HepG2 (cell line): ENCODE data around the gene THRA. TPM values are rescaled to one million over a fixed set of nuclear protein-coding genes. Genes with fewer than 3 reads are reported as not detected.

Experiments used
- MAF1 ChIP-seq: sonication (generic); formaldehyde crosslinking; IDR thresholded peaks from 2 replicates; pipeline ENCODE4 v1.5.0; 2020; ENCODE audit warnings: missing genetic modification reagents, borderline replicate concordance
- NR2C2 ChIP-seq: sonication (generic); formaldehyde crosslinking; IDR thresholded peaks from 2 replicates; pipeline ENCODE4 v1.4.0; 2020; ENCODE audit warnings: missing genetic modification reagents, mild to moderate bottlenecking, moderate library complexity, borderline replicate concordance
- ZMYM3 ChIP-seq: sonication (generic); formaldehyde crosslinking; IDR thresholded peaks from 2 replicates; pipeline ENCODE4 v1.5.1; 2020; ENCODE audit warnings: mild to moderate bottlenecking, missing genetic modification reagents
- polyA plus RNA-seq, 8 experiments: library from polyadenylated mRNA; depleted of rRNA in 3 of 8; stranded (reverse) in 7 of 8; unstranded in 1 of 8; fragments of >200 nt; fragmentation: Illumina TruSeq in 4 of 8; extraction: Trizol in 4 of 8; gene quantifications; 2 replicates each; pipeline versions ENCODE4 v1.2.1 to v1.2.3, GENCODE V29; 2011 to 2016; ENCODE audit warnings: low read depth in 4 of 8, missing spikeins in 1 of 8, mixed read lengths in 1 of 8; ENCODE audit not compliant: insufficient read depth in 1 of 8
- total RNA-seq, 5 experiments: library from RNA; depleted of rRNA; stranded (reverse); fragments of >200 nt; fragmentation: Illumina TruSeq; extraction: Trizol; gene quantifications; 2 replicates each; pipeline ENCODE4 v1.2.3, GENCODE V29; 2016; ENCODE audit warnings: low read depth in 1 of 5
- TF ChIP-seq, protein P1 (sequence below): sonication (generic); formaldehyde crosslinking; IDR thresholded peaks from 2 replicates; pipeline ENCODE4 v1.5.0; 2020; ENCODE audit warnings: mild to moderate bottlenecking, missing genetic modification reagents
- TF ChIP-seq, protein P2 (sequence below): sonication (generic); formaldehyde crosslinking; IDR thresholded peaks from 2 replicates; pipeline ENCODE4 v1.5.0; 2020; ENCODE audit warnings: missing genetic modification reagents, mild to moderate bottlenecking, borderline replicate concordance
- TF ChIP-seq, protein P3 (sequence below): sonication (generic); formaldehyde crosslinking; conservative IDR thresholded peaks from 2 replicates; pipeline ENCODE4 v1.8.0; 2022; ENCODE audit warnings: mild to moderate bottlenecking, moderate library complexity, missing genetic modification reagents
- TF ChIP-seq, protein P4 (sequence below): sonication (generic); formaldehyde crosslinking; IDR thresholded peaks from 2 replicates; pipeline ENCODE4 v1.8.1; 2022; ENCODE audit warnings: mild to moderate bottlenecking, missing genetic modification reagents
- TF ChIP-seq, protein P5 (sequence below): sonication (generic); formaldehyde crosslinking; IDR thresholded peaks from 2 replicates; pipeline ENCODE4 v1.4.0; 2020; ENCODE audit warnings: missing genetic modification reagents
- TF ChIP-seq, protein P6 (sequence below): sonication (generic); formaldehyde crosslinking; conservative IDR thresholded peaks from 2 replicates; pipeline ENCODE4 v1.5.0; 2020; ENCODE audit warnings: missing genetic modification reagents

The THRA gene
- total and polyA plus RNA-seq, 2 of the 13 experiments (the other 11 are each of a cell fraction or from before 2014, with no cell fraction given), result 8.0 to 9.9 TPM

DNA sequence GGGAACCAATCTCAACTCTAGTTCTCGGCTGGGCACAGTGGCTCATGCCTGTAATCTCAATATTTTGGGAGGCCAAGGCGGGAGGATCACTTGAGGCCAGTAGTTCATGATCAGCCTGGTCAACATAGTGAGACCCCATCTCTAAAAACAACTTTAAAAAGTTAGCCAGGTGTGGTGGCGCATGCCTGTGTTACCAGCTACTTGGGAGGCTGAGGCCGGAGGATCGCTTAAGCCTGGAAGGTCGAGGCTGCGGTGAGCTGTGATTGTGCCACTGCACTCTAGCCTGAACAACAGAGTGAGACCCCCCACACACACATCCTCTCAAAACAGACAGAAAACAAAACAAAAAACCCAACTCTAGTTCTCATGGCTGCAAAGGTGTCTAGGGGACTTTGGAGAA lies 4.9 kb downstream of the THRA start (continued):
- TF ChIP-seq, protein P1, sequence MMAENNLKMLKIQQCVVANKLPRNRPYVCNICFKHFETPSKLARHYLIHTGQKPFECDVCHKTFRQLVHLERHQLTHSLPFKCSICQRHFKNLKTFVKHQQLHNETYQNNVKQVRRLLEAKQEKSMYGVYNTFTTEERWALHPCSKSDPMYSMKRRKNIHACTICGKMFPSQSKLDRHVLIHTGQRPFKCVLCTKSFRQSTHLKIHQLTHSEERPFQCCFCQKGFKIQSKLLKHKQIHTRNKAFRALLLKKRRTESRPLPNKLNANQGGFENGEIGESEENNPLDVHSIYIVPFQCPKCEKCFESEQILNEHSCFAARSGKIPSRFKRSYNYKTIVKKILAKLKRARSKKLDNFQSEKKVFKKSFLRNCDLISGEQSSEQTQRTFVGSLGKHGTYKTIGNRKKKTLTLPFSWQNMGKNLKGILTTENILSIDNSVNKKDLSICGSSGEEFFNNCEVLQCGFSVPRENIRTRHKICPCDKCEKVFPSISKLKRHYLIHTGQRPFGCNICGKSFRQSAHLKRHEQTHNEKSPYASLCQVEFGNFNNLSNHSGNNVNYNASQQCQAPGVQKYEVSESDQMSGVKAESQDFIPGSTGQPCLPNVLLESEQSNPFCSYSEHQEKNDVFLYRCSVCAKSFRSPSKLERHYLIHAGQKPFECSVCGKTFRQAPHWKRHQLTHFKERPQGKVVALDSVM, result peak; percentile 85
- TF ChIP-seq, protein P2, sequence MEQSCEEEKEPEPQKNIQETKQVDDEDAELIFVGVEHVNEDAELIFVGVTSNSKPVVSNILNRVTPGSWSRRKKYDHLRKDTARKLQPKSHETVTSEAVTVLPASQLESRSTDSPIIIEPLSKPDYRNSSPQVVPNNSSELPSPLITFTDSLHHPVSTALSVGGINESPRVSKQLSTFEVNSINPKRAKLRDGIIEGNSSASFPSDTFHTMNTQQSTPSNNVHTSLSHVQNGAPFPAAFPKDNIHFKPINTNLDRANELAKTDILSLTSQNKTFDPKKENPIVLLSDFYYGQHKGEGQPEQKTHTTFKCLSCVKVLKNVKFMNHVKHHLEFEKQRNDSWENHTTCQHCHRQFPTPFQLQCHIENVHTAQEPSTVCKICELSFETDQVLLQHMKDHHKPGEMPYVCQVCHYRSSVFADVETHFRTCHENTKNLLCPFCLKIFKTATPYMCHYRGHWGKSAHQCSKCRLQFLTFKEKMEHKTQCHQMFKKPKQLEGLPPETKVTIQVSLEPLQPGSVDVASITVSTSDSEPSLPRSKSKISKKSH (CRISPR knock-in tag), result no peak
- TF ChIP-seq ZMYM3 (0 out of 2 replicates have a peak, but pooled peaks have one; percentile 23), MAF1 (CRISPR knock-in tag) (no peak), NR2C2 (CRISPR knock-in tag) (no peak)
- TF ChIP-seq, protein P3, sequence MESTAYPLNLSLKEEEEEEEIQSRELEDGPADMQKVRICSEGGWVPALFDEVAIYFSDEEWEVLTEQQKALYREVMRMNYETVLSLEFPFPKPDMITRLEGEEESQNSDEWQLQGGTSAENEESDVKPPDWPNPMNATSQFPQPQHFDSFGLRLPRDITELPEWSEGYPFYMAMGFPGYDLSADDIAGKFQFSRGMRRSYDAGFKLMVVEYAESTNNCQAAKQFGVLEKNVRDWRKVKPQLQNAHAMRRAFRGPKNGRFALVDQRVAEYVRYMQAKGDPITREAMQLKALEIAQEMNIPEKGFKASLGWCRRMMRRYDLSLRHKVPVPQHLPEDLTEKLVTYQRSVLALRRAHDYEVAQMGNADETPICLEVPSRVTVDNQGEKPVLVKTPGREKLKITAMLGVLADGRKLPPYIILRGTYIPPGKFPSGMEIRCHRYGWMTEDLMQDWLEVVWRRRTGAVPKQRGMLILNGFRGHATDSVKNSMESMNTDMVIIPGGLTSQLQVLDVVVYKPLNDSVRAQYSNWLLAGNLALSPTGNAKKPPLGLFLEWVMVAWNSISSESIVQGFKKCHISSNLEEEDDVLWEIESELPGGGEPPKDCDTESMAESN, result no peak
- TF ChIP-seq, protein P4, sequence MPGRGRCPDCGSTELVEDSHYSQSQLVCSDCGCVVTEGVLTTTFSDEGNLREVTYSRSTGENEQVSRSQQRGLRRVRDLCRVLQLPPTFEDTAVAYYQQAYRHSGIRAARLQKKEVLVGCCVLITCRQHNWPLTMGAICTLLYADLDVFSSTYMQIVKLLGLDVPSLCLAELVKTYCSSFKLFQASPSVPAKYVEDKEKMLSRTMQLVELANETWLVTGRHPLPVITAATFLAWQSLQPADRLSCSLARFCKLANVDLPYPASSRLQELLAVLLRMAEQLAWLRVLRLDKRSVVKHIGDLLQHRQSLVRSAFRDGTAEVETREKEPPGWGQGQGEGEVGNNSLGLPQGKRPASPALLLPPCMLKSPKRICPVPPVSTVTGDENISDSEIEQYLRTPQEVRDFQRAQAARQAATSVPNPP (CRISPR knock-in tag), result no peak
- TF ChIP-seq, protein P5, sequence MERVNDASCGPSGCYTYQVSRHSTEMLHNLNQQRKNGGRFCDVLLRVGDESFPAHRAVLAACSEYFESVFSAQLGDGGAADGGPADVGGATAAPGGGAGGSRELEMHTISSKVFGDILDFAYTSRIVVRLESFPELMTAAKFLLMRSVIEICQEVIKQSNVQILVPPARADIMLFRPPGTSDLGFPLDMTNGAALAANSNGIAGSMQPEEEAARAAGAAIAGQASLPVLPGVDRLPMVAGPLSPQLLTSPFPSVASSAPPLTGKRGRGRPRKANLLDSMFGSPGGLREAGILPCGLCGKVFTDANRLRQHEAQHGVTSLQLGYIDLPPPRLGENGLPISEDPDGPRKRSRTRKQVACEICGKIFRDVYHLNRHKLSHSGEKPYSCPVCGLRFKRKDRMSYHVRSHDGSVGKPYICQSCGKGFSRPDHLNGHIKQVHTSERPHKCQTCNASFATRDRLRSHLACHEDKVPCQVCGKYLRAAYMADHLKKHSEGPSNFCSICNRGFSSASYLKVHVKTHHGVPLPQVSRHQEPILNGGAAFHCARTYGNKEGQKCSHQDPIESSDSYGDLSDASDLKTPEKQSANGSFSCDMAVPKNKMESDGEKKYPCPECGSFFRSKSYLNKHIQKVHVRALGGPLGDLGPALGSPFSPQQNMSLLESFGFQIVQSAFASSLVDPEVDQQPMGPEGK (CRISPR knock-in tag), result no peak
- TF ChIP-seq, protein P6, sequence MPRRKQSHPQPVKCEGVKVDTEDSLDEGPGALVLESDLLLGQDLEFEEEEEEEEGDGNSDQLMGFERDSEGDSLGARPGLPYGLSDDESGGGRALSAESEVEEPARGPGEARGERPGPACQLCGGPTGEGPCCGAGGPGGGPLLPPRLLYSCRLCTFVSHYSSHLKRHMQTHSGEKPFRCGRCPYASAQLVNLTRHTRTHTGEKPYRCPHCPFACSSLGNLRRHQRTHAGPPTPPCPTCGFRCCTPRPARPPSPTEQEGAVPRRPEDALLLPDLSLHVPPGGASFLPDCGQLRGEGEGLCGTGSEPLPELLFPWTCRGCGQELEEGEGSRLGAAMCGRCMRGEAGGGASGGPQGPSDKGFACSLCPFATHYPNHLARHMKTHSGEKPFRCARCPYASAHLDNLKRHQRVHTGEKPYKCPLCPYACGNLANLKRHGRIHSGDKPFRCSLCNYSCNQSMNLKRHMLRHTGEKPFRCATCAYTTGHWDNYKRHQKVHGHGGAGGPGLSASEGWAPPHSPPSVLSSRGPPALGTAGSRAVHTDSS, result no peak
